ENCODE measurements around the gene WWP2. TPM values are rescaled to one million over a fixed set of nuclear protein-coding genes. Genes with fewer than 3 reads are reported as not detected.

Gene WWP2
- polyA plus RNA-seq, 1 donor (not counting 4 experiments of a cell fraction or from before 2014, with no cell fraction given): 6.9 TPM

- Histone ChIP-seq H3K4me2 (ENCODE audit: control insufficient read depth, extremely low read depth, insufficient read depth, low read depth, low read length) (peak overlapping the region; percentile 70), H3K4me3 (ENCODE audit: control insufficient read depth in 2 of 3, extremely low read depth in 1 of 3, insufficient read depth in 2 of 3, low read depth in 1 of 3, low read length in 3 of 3) (peak overlapping the region; percentile 74 to 100 (median 99)), H3K79me2 (ENCODE audit: control insufficient read depth, insufficient read depth, low read length) (peaks cover 44% of the 10 kb centered on the region), H3K9ac (ENCODE audit: control insufficient read depth, extremely low read depth, insufficient read depth, low read length) (peak overlapping the region; percentile 97), H3K9me1 (ENCODE audit: control insufficient read depth, extremely low read depth, insufficient read depth, low read length) (no peaks in the 10 kb centered on the region), H2AFZ (ENCODE audit: control insufficient read depth, low read length) (peak overlapping the region; percentile 96), H3K27ac (ENCODE audit: control insufficient read depth, insufficient read depth, low read length) (peak overlapping the region; percentile 95), H4K20me1 (ENCODE audit: control insufficient read depth, extremely low read depth, insufficient read depth, low read length) (no peaks in the 10 kb centered on the region), H3K36me3 (ENCODE audit: control insufficient read depth in 2 of 2, extremely low read depth in 1 of 2, insufficient read depth in 2 of 2, low read length in 2 of 2) (peaks cover 9 to 15% of the 10 kb centered on the region in 2 experiments), H3K27me3 (ENCODE audit: control insufficient read depth, extremely low read depth, insufficient read depth, low read length) (no peaks in the 10 kb centered on the region), H3K4me1 (ENCODE audit: control insufficient read depth, extremely low read depth, insufficient read depth, low read length) (peaks cover 4% of the 10 kb centered on the region), H3K9me3 (ENCODE audit: control insufficient read depth, low read depth, low read length) (no peaks in the 10 kb centered on the region)
- dilution Hi-C loops (cut with MboI; ENCODE audit: extremely low pct_ligation_motif_present, low sequenced_read_pairs): no loop called here
- FAIRE-seq (no peak), DNase-seq (ENCODE audit: low read depth, low spot score) (no peak)
- TF ChIP-seq CTCF (optimal IDR thresholded peaks at IDR 0.05 in 1 of 3, IDR thresholded peaks at IDR 0.05 in 1 of 3, conservative IDR thresholded peaks at IDR 0.05 in 1 of 3; ENCODE audit: extremely low read depth in 1 of 3, insufficient read depth in 2 of 3, low read length in 3 of 3) (no peak), EZH2 (IDR thresholded peaks at IDR 0.05; ENCODE audit: low read length) (no peak)
Measured at GRCh38 chr16:69754143-69754468, 8.0 kb upstream of the WWP2 start.

- peaks cover 44% of the 10 kb centered on the region for H3K79me2 ChIP-seq (ENCODE audit: control insufficient read depth, insufficient read depth, low read length)
- H3K36me3 ChIP-seq (ENCODE audit: control insufficient read depth in 2 of 2, extremely low read depth in 1 of 2, insufficient read depth in 2 of 2, low read length in 2 of 2): peaks cover 8 to 15% of the 10 kb centered on the region in 2 experiments
- DNase-seq (ENCODE audit: low read depth, low spot score) (peak; percentile 96), FAIRE-seq (no peak)
- H3K27me3 ChIP-seq (ENCODE audit: control insufficient read depth, extremely low read depth, insufficient read depth, low read length): no peaks in the 10 kb centered on the region
- peak within 1 kb of the TSS; percentile 74 to 100 (median 99) for H3K4me3 ChIP-seq (ENCODE audit: control insufficient read depth in 2 of 3, extremely low read depth in 1 of 3, insufficient read depth in 2 of 3, low read depth in 1 of 3, low read length in 3 of 3)
- no peaks in the 10 kb centered on the region for H4K20me1 ChIP-seq (ENCODE audit: control insufficient read depth, extremely low read depth, insufficient read depth, low read length)
- no peaks in the 10 kb centered on the region for H3K9me1 ChIP-seq (ENCODE audit: control insufficient read depth, extremely low read depth, insufficient read depth, low read length)
- dilution Hi-C loops (cut with MboI; ENCODE audit: extremely low pct_ligation_motif_present, low sequenced_read_pairs): no loop called here
- peak within 1 kb of the TSS; percentile 95 for H3K27ac ChIP-seq (ENCODE audit: control insufficient read depth, insufficient read depth, low read length)
- H3K9me3 ChIP-seq (ENCODE audit: control insufficient read depth, low read depth, low read length): no peaks in the 10 kb centered on the region
- peak; percentile 92 to 100 (median 98) for TF ChIP-seq CTCF (optimal IDR thresholded peaks at IDR 0.05 in 1 of 3, IDR thresholded peaks at IDR 0.05 in 1 of 3, conservative IDR thresholded peaks at IDR 0.05 in 1 of 3; ENCODE audit: extremely low read depth in 1 of 3, insufficient read depth in 2 of 3, low read length in 3 of 3)
- no peak for TF ChIP-seq EZH2 (IDR thresholded peaks at IDR 0.05; ENCODE audit: low read length)
- peak within 1 kb of the TSS; percentile 70 for H3K4me2 ChIP-seq (ENCODE audit: control insufficient read depth, extremely low read depth, insufficient read depth, low read depth, low read length)
- H2AFZ ChIP-seq (ENCODE audit: control insufficient read depth, low read length): peak within 1 kb of the TSS; percentile 96
- H3K4me1 ChIP-seq (ENCODE audit: control insufficient read depth, extremely low read depth, insufficient read depth, low read length): peaks cover 4% of the 10 kb centered on the region
- peak within 1 kb of the TSS; percentile 97 for H3K9ac ChIP-seq (ENCODE audit: control insufficient read depth, extremely low read depth, insufficient read depth, low read length)
Measured at GRCh38 chr16:69754469-69755310, 7.4 kb upstream of the WWP2 start, which contains the start of gene NOB1. TSS of gene NOB1 (minus strand) at chr16:69754926. CDS start at chr16:69754910, 16 bp downstream.

Measured in keratinocyte (primary cell).